GM18520 (cell line): ENCODE measurements around the gene SLC25A26.

Experiments
- ATAC-seq: cut with Tn5 transposase; IDR thresholded peaks from one replicate; pipeline ENCODE4 v1.9.1; 2021; ENCODE audit not compliant: unreplicated experiment

SLC25A26 gene

DNA sequence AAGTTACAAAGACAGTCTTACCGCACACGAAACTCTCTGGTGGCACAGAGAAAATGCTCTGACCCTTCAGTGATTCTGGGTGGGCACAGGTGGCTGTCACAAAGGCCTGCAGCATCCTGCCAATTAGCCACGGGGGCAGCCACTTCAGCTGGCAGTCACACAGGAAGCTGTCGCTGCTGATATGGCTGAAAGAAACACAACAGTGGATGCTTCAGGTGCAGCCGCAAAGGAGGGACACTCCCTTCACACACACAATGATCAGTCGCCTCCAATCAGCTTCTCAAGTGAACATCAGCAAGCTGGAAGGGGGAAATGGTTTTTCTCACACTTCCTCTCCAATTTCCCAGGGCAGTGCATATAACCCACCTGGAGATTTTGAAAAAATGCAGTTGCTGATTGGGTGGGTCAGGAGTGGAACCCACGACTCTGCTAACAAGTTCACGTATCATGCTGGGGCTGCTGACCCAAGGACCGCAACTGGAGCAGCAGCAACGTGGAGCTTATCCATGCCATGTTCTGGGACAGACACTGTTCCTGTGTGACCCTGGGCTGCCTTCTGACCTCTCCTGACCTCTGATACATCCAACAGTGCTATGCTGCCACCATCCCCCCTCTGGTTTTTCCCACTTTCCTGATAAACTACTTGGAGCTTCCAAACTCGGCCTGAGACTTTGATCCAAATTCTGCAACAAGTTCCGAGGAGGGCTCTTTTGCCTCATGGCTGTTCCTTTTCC is 173.4 kb downstream of the SLC25A26 start:
- peak; percentile 65 for ATAC-seq

DNA sequence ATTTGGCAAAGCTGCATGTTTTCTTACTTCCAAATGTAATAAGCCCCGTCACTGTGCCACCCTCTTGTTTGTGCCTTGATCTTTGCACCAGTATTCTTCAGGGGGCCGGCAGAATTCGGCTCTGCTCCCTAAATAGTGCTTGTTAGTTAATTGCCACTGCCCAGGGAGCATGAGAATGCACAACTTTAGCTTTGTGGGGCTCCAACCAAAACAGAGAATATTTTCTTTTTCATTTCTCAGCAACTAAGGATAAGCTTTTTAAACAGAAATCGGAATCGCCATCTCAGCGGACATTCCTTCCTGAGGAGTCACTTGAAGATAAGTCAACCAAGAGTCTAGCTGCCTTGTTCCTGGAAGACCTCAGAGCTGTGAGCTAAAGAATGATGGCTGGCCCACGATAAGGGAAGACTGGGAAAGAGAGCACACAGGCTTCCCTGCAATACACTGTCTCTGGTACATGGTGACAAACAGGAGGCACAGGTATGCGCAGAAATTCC is 174.0 kb downstream of the SLC25A26 start:
- no peak for ATAC-seq

DNA sequence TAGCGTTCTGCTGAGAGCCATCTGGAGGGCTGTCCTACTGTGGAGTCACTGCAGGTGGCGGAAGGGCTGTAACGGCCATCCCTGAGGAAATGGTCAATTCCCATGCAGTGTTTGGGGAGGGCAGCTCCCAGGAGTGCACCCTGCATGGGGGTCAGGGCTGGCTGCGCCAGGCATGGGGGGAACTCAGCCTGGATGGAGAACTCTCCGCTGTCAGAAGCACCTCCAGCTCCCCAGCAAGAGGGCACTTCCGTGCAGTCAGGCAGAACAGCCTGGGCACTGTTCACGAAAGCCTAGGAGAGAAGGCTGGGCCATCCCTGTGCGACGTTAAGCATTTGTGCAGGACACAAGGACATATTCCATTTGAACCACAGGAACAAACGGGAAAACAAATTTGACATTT is 174.8 kb downstream of the SLC25A26 start:
- no peak for ATAC-seq

DNA sequence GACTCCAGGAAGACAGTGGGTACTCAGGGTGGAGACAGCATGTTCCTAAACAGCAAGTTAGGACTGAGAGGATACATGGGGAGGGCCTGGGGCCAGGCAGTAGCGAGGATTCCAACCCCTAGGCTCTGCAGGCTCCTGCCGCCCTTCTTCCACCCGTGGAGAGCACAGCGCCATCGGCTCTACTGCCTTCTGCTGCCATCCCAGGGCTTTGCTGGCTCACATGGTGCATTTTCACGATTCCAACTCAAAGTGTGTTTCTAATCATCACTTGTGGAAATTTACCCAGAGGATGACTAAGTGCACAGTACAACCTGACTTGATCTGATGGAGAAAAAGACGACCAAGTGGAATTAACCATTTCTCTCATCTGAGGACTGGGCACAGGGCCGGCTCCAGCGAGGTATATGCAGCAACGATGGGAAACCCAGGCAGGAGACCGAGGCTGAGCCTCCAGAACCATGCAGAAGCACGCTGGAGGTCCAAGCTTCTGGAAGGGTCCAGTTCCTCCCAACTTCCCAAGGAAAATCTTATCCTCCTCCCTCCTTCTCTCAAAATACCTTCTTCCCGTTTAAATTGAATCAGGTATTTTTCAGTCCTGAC is 175.5 kb downstream of the SLC25A26 start:
- no peak for ATAC-seq

DNA sequence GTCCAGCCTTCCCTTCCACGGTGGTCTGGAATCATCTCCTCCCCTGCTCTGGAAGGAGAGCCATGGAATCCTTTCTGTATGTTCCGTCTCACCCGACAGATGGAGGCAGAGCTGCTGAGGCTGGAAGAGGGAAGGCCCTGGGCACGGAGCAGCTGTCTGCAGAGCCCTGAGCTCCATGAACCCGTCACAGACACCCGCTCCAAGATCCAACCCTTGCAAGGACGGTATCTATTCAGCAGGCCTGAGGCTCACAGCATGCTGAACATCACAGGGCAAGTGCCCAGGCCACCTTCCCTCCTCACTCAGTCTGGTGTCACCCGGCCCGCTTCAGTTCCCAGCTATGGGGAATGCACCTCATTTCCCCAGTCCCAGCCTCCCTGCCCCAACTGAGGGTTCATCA is 176.1 kb downstream of the SLC25A26 start:
- no peak for ATAC-seq

DNA sequence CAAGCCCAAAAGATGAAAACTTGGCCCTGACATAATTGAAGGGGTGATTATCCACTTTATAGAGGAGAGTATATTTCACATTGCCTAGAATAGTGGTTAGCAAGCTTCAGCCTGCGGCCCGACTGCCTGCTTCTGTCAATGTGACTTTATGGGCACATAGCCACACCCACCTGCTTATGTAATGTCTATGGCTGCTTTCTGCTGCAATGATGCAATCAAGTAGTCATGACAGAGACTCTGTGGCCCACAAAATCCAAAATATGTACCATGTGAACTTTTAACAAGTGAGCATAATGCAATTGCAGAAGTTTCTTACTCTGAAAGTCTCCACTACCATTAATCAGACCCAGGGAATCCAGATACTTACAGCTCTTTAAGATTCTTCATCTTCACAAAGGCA is 176.9 kb downstream of the SLC25A26 start:
- ATAC-seq, result no peak

DNA sequence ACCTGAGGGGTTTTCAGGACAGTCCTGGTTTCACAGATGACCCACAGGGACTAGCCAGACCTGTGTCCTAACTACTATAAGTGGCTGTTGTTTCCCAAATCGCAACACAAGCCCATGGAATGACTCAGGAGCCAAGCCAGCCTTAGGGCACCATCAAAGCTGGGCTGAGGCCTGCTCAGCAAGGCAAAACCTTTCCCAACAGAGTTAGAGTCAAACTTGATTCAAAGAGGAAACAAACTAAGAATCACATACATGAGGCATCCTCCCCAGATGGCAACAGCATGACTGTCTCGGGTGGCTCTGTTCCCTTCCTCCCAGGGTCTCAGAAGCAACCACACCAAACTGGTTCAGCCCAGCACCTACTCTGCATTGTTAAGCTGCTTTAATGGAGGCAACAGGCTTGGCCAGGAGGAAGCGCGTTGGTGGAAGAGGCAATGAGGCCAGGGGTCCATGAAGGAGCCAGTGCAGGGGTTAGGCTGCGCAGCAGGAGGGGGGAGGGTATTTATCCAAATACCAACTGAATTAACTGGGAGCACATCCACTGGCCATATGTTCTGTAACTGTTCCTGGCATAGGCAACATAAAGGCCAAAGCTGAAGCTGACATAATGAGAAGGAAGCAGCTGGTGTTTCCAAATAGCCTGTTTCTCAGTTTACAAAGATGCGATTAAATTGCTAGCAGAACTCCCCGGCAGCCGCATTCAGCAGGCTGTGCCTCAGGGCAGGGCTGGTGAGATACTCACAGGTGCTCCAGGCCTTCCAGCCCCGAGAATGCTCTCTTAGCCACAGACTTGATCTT is 177.6 kb downstream of the SLC25A26 start:
- no peak for ATAC-seq

DNA sequence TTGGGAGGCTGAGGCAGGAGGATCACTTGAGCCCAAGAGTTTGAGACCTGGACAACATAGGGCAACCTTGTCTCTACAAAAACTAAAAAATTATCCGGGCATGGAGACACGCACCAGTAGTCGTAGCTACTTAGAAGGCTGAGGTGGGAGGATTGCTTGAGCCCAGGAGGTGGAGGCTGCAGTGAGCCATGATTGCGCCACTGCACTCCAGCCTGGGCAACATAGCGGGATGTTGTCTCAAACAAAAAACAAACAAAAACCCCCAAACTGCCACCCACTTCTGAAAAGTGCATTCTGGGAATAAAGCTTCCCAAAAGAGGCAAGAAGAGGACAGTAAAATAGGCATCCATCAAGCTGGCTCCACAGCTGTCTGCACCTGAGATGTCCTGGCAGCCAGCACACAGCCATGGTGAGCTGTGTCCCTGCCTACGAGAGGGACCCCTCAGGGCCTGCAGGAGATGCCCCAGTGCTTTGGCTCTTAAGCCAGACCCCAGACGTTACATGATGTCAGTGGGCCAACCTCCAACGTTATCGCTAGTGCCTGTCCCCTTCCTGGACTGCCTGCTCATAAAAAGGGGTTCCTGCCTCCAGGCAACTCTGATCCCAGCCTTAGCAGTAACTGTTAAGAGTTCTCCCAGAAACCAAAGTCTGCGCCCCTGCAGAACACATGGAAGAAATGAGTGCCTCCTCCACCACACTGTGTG is 178.9 kb downstream of the SLC25A26 start:
- no peak for ATAC-seq

- ATAC-seq, result no peak
These were observed 179.8 kb downstream of the SLC25A26 start for GRCh38 chr3:66400411-66401156.

GRCh38 chr3:66401157-66401550 is 180.4 kb downstream of the SLC25A26 start:
- ATAC-seq, result no peak

GRCh38 chr3:66401675-66402491 is 181.1 kb downstream of the SLC25A26 start:
- no peak for ATAC-seq

- ATAC-seq, result no peak
These were observed 181.9 kb downstream of the SLC25A26 start for GRCh38 chr3:66402596-66403290.

DNA sequence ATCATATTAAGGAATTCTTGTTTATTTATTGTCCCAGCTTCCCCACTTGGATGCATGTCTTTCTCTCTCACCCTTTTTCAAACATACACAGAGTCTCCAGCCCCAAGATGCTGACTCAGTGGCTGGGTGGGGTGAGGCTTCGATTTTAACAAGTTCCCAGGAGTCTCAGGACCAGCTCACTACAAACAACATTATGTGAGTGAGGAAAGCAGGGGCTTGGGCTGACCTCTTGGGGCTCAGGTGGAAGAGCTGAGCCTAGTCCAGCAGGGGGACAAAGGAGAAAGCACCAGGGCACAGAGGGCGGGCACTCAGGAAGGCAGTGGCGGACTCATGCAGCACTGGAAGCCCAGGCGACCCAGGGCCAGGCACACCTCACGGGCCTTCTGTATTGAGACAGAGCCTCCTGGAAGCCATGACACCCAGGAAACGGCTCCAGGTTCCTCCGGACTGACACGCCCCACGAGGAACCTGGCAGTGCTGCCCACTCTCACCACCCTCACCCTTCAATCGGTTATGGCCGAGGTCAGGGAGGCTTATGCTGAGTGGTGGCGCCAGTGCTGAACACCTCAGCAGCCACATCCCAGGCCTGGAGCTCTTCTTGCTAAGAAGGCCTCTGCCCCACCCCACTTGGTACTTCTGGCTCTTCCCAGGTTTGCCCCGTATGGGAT is 182.7 kb downstream of the SLC25A26 start:
- ATAC-seq, result no peak

- no peak for ATAC-seq
These were observed 183.4 kb downstream of the SLC25A26 start for GRCh38 chr3:66404197-66404596.

GRCh38 chr3:66404903-66405700 is 184.3 kb downstream of the SLC25A26 start:
- no peak for ATAC-seq

GRCh38 chr3:66405701-66406091 is 184.9 kb downstream of the SLC25A26 start:
- no peak for ATAC-seq

DNA sequence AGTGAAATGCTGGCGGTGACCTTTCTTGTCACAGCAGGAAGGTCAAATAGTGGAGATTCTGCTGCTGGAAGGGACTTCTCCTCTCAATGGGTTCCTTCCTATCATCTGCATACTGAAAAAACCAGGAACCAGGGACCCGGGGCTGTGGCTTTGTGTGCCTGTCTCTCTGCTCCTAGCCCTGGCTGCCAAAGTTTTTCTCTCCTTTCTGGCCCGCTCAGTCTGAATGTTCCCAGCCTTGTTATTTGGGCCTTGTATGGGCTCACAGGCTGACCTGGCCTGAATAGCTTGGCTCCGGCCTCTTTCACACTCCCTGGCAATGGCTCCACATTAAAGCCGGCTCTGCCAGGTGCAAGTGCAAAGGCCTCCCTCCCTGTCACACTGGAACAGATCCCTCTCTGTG is 185.4 kb downstream of the SLC25A26 start:
- no peak for ATAC-seq
